Activated CD4-positive, alpha-beta memory T cell treated with anti-CD3 and anti-CD28 coated beads, Interleukin-2, amount 10 ng/mL, durations not matched to agents 7 days and 5 days (primary cell): ENCODE measurements around the gene HOMER2. TPM values are rescaled to one million over a fixed set of nuclear protein-coding genes. Genes with fewer than 3 reads are reported as not detected.
A peak's percentile ranks its signal among the peaks of the same experiment; 100 is the strongest.

Source experiments
- CTCF ChIA-PET: fragments of 350-600 bp; sonication (Branson Sonifier 250); formaldehyde crosslinking; loops from one replicate; lab custom pipeline; 2021; ENCODE audit warnings: antibody characterized with exemption, inconsistent platforms; lab: Charles Lee
- POLR2A ChIA-PET: fragments of 350-600 bp; sonication (Branson Sonifier 250); formaldehyde crosslinking; loops from one replicate; lab custom pipeline; 2021; ENCODE audit warnings: antibody characterized with exemption; lab: Charles Lee
- DNase-seq: peaks from one replicate; pipeline ENCODE4 v3.0.0-alpha.2; 2020
- H3K27ac Mint-ChIP-seq: one replicate; pipeline ENCODE4 v1.8.0; 2021; ENCODE audit warnings: mild to moderate bottlenecking, mixed read lengths
- H3K27me3 Mint-ChIP-seq: one replicate; pipeline ENCODE4 v1.8.0; 2021; ENCODE audit warnings: mixed read lengths
- H3K36me3 Mint-ChIP-seq: one replicate; pipeline ENCODE4 v1.8.0; 2021; ENCODE audit warnings: low read depth, mixed read lengths
- H3K4me1 Mint-ChIP-seq: one replicate; pipeline ENCODE4 v1.8.0; 2021; ENCODE audit warnings: mixed read lengths
- H3K4me3 Mint-ChIP-seq: one replicate; pipeline ENCODE4 v1.8.0; 2021; ENCODE audit warnings: mild to moderate bottlenecking, mixed read lengths
- H3K9me3 Mint-ChIP-seq: one replicate; pipeline ENCODE4 v1.8.0; 2021; ENCODE audit warnings: mixed read lengths
- total RNA-seq, 2 experiments: library from RNA; stranded (reverse); gene quantifications; one replicate each; pipeline ENCODE4 v1.2.3, GENCODE V29; 2021

HOMER2 gene
- total RNA-seq, 2 experiments from 2014 or later: 20.0 to 26.0 TPM

DNA sequence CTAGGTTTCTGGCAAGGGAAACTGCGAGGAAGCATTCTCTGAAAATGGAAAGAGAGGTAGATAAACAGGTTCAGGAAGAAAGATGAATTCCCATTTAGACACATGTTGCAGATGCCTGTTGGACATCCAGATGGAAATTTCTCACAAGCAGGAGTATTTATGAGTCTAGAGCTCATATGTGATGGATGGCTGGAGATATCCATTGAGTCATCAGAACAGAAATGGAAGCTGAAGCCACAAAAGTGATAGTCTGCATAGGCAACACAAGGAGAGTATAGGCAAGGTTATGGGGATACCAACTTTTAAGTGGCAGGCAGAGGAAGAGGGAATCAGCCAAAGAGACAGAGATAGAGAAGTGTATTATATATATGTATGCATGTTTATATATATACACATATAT is 27.2 kb upstream of the HOMER2 start:
- Mint-ChIP-seq H3K4me3 (no peak overlapping the region), H3K36me3 (peaks cover 6% of the 10 kb centered on the region), H3K9me3 (no peaks in the 10 kb centered on the region), H3K27ac (no peak overlapping the region), H3K27me3 (no peaks in the 10 kb centered on the region), H3K4me1 (peaks cover 4% of the 10 kb centered on the region)
- no peak for DNase-seq
- ChIA-PET POLR2A (no interaction called here), CTCF (no interaction called here)

DNA sequence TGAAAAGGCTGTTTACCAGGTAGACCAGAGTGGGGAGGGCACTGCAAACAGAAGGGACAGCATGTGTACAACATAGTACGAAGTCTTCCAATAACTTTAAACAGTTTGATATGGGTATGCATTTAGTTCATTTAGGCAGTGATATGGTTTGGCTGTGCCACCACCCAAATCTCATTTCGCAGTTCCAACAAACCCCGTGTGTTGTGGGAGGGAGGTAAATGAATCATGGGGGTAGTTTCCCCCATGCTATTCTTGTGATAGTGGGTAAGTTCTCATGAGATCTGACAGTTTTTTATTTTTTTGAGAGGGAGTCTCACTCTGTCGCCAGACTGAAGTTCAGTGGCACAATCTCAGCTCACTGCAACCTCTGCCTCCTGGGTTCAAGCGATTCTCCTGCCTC is 25.9 kb upstream of the HOMER2 start:
- no peak for DNase-seq
- CTCF ChIA-PET: no interaction called here

DNA sequence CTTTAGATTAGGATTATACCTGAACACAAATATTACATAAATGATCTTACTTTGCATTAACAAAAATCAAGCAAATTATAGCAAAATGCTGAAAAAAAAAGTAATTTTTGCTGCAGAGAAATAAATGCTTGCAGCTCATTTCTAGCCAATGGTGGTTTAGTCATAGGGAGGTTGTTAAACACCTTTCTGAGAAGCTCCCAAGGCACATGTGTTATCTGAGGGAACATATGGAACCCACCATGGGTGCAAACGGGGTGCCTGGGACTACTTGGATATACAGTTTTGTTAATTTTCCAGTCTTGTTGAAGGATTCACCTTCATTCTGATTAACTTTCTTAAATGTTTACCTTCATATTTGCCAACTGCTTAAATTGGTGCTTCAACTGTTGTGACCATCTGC is 24.6 kb upstream of the HOMER2 start:
- Mint-ChIP-seq H3K36me3 (peaks cover 3% of the 10 kb centered on the region), H3K27ac (no peak overlapping the region), H3K4me1 (no peaks in the 10 kb centered on the region), H3K9me3 (no peaks in the 10 kb centered on the region), H3K4me3 (no peak overlapping the region), H3K27me3 (no peaks in the 10 kb centered on the region)
- DNase-seq: no peak
- CTCF ChIA-PET: no interaction called here
- POLR2A ChIA-PET: no interaction called here

More for the DNA sequence above, 25.9 kb upstream of the HOMER2 start:
- POLR2A ChIA-PET: no interaction called here
- Mint-ChIP-seq H3K4me1 (no peaks in the 10 kb centered on the region), H3K27ac (no peak overlapping the region), H3K36me3 (peaks cover 3% of the 10 kb centered on the region), H3K9me3 (no peaks in the 10 kb centered on the region), H3K4me3 (no peak overlapping the region), H3K27me3 (no peaks in the 10 kb centered on the region)

DNA sequence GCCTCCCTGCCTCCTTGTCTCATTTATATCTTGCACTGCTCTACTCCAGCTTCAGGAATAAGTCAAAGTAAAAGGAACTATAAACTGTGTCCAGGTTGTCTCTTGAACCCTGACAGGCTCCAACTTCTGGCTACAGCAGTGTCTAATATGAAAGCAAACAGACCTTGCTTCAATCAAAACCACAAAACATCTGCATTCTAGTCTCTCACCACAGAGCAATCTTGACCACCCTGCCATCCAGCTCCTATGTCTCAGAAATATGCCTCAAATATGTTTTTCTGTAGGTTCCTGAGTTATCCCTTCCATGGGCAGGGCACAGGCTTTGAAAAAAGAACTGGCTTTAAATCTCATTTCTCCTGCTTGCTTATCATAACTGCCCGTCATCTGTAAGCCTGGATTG is 20.5 kb upstream of the HOMER2 start:
- no peak overlapping the region for H3K27ac Mint-ChIP-seq
- no peak for DNase-seq
- ChIA-PET CTCF (no interaction called here), POLR2A (no interaction called here)
- no peaks in the 10 kb centered on the region for H3K36me3 Mint-ChIP-seq
- H3K9me3 Mint-ChIP-seq: no peaks in the 10 kb centered on the region
- peaks cover 2% of the 10 kb centered on the region for H3K4me1 Mint-ChIP-seq
- peaks cover 21% of the 10 kb centered on the region for H3K27me3 Mint-ChIP-seq
- H3K4me3 Mint-ChIP-seq: no peak overlapping the region

DNA sequence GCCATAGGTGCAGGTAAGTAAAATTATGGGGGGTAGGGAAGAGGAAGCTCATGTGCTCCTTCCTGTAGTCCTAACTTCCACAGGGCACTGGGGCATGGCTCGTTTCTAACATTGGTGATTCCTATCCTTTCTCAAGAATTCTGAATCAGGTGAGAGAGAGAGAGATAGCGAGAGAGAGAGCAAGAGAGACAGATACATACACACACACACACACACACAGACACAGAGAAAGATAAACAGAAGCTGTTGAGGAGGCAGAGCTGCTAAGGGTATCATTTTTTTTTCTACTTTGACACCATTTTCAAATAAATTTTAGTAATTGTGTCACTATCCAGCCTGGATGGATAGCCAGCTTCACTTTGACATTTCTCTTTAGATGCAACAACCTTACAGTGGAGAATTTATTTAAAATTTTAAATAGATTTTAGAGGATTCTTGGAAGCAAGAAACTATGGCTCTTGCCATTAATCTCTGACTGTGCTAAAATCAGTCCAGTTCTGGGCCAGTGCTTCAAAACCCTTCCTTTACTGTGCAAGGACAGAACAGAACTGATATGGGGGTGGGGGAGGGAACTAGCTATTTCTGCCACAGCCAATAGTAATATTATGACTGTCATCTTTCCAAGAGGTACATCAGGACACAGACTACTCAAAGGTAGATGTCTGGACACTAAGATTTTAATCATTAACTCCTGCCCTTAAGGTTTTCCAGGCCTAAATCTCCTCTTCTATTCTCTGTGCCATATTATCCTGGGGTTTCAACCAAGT is 18.9 kb upstream of the HOMER2 start:
- Mint-ChIP-seq H3K4me3 (no peak overlapping the region), H3K27ac (no peak overlapping the region), H3K36me3 (no peaks in the 10 kb centered on the region), H3K9me3 (no peaks in the 10 kb centered on the region), H3K4me1 (peaks cover 15% of the 10 kb centered on the region), H3K27me3 (peaks cover 25% of the 10 kb centered on the region)
- ChIA-PET POLR2A (interaction anchor here (1.3 kb wide), 1 partner anchor 15 kb away, joined by 5 read pairs; the partner anchor contains the start of gene RAMAC), CTCF (interaction anchor here (0.6 to 1.8 kb wide), 2 partner anchors 29 to 181 kb away, joined by 3 to 4 read pairs; no protein-coding TSS in a partner anchor)
- no peak for DNase-seq

DNA sequence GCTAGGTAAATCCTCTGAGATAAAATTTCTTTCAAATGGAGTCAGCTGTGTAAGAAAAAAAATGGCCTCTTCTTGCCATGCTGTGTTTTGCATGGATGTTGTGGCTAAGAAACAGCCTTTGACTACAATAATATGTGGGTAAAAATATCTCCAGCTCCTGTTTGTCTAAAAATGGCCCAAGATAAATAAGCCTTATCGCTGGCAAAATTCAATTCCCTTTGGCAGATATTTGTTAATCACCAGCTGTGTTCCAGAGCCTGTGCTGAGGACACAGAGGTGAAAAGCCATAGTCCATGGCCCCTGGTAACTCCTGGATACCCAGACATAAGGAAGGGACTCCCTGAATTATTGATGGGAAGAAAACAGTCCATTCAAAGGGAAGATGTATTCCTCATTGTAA is 18.2 kb upstream of the HOMER2 start:
- DNase-seq: no peak
- Mint-ChIP-seq H3K36me3 (no peaks in the 10 kb centered on the region), H3K27me3 (peaks cover 25% of the 10 kb centered on the region), H3K4me1 (peaks cover 22% of the 10 kb centered on the region), H3K4me3 (no peak overlapping the region), H3K27ac (no peak overlapping the region), H3K9me3 (no peaks in the 10 kb centered on the region)
- ChIA-PET CTCF (interaction anchor here (0.6 to 1.8 kb wide), 2 partner anchors 29 to 182 kb away, joined by 3 to 4 read pairs; no protein-coding TSS in a partner anchor), POLR2A (interaction anchor here (1.3 kb wide), 1 partner anchor 16 kb away, joined by 5 read pairs; the partner anchor contains the start of gene RAMAC)

DNA sequence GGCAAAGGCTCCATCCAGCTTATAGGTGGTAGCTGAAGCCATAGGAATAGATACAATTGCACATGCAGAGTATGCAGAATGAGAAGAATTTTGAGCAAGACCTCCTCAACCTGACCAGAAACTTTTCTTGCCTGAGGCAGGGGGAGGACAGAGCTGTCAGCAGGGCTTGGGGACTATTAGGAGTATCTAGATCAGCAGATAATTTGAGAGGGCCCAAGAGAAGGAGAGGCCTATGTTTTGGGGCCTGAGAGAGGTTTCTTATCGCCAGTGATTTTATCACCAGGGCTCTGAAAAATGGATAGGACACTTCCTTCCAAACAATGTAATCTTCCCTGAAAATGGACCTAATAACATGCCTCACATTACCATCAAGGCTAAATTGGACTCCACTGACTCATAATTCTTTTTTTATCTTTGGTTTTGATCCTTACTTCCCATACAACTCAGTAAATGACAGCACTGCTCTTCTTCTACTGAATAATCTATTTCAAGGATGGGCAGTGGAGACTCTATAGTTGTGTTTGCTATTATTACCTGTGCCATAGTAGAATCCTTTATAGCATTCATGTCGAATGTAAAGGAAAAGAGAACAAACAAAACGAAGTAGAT is 17.7 kb upstream of the HOMER2 start:
- peaks cover 25% of the 10 kb centered on the region for H3K4me1 Mint-ChIP-seq
- peaks cover 25% of the 10 kb centered on the region for H3K27me3 Mint-ChIP-seq
- H3K4me3 Mint-ChIP-seq: no peak overlapping the region
- no peak overlapping the region for H3K27ac Mint-ChIP-seq
- CTCF ChIA-PET: no interaction called here
- H3K36me3 Mint-ChIP-seq: no peaks in the 10 kb centered on the region
- H3K9me3 Mint-ChIP-seq: no peaks in the 10 kb centered on the region
- POLR2A ChIA-PET: interaction anchor here (1.3 kb wide), 1 partner anchor 16 kb away, joined by 5 read pairs; the partner anchor contains the start of gene RAMAC
- no peak for DNase-seq

DNA sequence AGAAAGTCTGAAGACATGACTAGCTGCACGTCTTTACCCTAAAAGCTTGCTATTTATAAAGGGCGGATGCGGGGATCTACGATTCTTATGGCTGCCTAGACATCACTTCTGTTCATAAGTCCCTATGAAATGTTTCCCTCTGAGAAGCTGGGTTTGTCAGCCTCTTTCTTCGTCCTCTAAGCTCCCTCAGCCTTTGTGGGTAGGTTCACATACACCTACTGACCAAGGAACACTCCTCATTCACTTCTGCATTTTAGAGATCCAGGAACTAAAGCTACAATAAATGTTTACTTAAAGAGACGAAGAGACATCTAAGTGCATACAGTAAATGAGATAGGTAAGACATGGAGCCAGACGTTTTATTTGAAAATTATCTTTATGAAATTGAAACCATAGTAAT is 16.8 kb upstream of the HOMER2 start:
- H3K4me1 Mint-ChIP-seq: peaks cover 25% of the 10 kb centered on the region
- peaks cover 25% of the 10 kb centered on the region for H3K27me3 Mint-ChIP-seq
- no peaks in the 10 kb centered on the region for H3K36me3 Mint-ChIP-seq
- CTCF ChIA-PET: interaction anchor here (1.0 kb wide), 1 partner anchor 280 kb away, joined by 3 read pairs; no protein-coding TSS in a partner anchor
- DNase-seq: no peak
- H3K9me3 Mint-ChIP-seq: no peaks in the 10 kb centered on the region
- H3K27ac Mint-ChIP-seq: no peak overlapping the region
- POLR2A ChIA-PET: interaction anchor here (1.0 to 1.7 kb wide), 2 partner anchors 17 to 20 kb away, joined by 4 to 12 read pairs; partner anchors contain the start of gene RAMAC
- no peak overlapping the region for H3K4me3 Mint-ChIP-seq

DNA sequence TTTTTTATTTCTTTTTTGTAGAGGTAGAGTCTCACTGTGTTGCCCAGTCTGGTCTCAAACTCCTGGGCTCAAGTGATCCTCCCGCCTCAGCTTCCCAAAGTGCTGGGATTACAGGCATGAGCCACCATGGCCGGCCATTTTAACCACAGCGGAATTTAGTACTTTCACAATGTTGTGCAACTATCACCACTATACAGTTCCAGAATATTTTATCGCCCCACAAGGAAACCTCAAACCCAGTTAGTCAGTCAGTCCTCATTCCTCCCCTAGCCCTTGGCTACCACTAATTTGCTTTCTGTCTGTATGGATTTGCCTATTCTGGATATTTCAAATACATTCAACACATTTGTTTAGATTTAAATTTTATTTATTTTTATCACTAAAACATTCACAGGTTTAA is 15.5 kb upstream of the HOMER2 start:
- H3K27ac Mint-ChIP-seq: no peak overlapping the region
- CTCF ChIA-PET: no interaction called here
- peaks cover 28% of the 10 kb centered on the region for H3K27me3 Mint-ChIP-seq
- no peaks in the 10 kb centered on the region for H3K36me3 Mint-ChIP-seq
- POLR2A ChIA-PET: interaction anchor here (1.5 to 1.8 kb wide), 3 partner anchors 17 to 158 kb away, joined by 4 to 12 read pairs (median 7); partner anchors contain the start of gene RAMAC
- peaks cover 25% of the 10 kb centered on the region for H3K4me1 Mint-ChIP-seq
- DNase-seq: no peak
- H3K4me3 Mint-ChIP-seq: no peak overlapping the region
- no peaks in the 10 kb centered on the region for H3K9me3 Mint-ChIP-seq

DNA sequence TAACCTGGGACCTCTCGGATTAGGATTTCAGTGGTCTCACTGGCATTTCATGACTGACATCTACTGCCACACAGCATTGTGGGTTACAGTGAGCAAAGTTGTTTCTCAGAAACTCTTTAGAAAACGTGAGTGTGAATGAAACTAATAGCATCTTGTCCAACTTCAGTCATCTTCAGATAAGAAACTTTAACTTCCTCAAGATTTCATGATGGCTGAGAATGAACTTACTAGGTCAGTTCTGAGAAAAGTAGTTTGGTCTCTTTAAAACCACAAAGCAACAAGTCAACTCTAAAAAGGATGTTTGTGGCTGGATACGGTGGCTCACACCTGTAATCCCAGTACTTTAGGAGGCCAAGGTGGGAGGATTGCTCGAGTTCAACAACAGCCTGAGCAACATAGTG is 14.2 kb upstream of the HOMER2 start:
- Mint-ChIP-seq H3K36me3 (no peaks in the 10 kb centered on the region), H3K4me3 (no peak overlapping the region), H3K4me1 (peaks cover 25% of the 10 kb centered on the region), H3K27ac (peak overlapping the region; percentile 71), H3K9me3 (no peaks in the 10 kb centered on the region), H3K27me3 (peaks cover 25% of the 10 kb centered on the region)
- CTCF ChIA-PET: interaction anchor here (1.3 kb wide), 1 partner anchor 33 kb away, joined by 3 read pairs; no protein-coding TSS in a partner anchor
- peak; percentile 68 for DNase-seq
- POLR2A ChIA-PET: interaction anchor here (1.0 to 1.8 kb wide), 4 partner anchors 15 to 426 kb away, joined by 3 to 7 read pairs (median 4); partner anchors contain the start of genes RAMAC and RPS17

DNA sequence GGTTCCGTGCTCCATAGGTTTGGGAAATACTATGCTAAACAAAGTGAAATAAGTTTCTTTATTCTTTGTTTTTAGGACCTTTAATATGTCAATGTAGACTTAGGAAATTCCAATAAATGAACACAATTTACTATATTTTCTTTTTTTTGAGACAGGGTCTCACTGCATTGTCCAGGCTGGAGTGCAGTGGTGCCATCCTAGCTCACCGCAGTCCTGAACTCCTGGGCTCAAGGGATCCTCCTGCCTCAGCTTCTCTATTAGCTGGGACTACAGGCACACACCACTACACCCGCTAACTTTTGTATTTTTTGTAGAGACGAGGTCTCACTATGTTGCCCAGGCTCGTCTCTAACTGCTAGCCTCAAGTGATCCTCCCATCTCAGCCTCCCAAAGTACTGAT is 12.4 kb upstream of the HOMER2 start:
- Mint-ChIP-seq H3K4me3 (no peak overlapping the region), H3K27me3 (peaks cover 31% of the 10 kb centered on the region), H3K4me1 (peaks cover 25% of the 10 kb centered on the region), H3K9me3 (no peaks in the 10 kb centered on the region), H3K27ac (no peak overlapping the region), H3K36me3 (no peaks in the 10 kb centered on the region)
- ChIA-PET POLR2A (no interaction called here), CTCF (no interaction called here)
- DNase-seq: no peak

DNA sequence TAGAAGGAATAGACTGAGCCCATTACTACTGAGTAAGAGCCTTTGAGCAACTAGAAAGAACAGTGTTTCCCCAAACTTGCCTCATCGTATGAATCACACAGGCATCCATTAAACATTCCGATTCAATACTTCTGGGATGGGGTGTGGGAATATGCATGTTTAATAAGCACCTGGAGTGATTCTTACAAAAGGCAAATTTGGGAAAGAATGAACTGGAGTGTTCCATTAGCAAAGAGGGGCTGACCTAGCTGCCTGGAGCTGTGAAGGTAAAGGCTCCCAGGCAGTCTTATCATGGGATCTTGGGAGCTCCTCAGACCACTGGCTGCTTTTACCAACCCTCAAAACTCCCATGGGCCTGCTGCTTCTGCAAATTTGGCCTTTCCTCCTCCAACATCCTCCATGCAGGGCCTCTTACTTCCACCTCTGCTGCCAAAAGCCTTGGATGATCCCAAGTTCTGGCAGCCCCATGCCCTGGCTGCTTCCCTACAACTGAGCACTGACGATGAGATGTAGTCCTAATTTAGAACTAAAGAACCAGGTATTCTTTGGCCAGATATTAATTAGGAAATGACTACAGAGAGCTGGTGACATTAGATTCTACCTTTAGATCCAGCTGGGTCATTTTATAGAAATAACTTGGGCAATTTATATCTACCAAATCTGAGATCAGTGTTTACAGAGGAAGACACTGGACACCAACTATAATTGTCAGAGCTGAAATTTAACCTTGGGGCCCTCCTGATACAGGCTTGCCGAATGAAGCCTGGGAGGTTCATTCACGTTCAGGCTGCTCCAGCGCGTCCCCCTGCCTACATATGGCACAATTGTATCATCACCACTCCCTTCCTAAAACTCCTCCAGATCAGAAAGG is 11.2 kb upstream of the HOMER2 start:
- H3K27ac Mint-ChIP-seq: no peak overlapping the region
- no peak for DNase-seq
- H3K4me1 Mint-ChIP-seq: peaks cover 25% of the 10 kb centered on the region
- ChIA-PET CTCF (no interaction called here), POLR2A (no interaction called here)
- H3K4me3 Mint-ChIP-seq: no peak overlapping the region
- no peaks in the 10 kb centered on the region for H3K9me3 Mint-ChIP-seq
- no peaks in the 10 kb centered on the region for H3K36me3 Mint-ChIP-seq
- peaks cover 32% of the 10 kb centered on the region for H3K27me3 Mint-ChIP-seq
